Posterior cingulate gyrus (tissue), 11 donors: ENCODE data around the gene MZF1.
"Not testable (repeated sequence)": the region's sequence is repeated elsewhere in the genome, so short reads cannot be mapped to it uniquely, and the experiment has no call there.

Experiments used
- DNase-seq, 10 donors: peaks; one replicate each; pipeline versions ENCODE4 v3.0.0 to v3.0.0-alpha.2; 2020 to 2021; ENCODE audit warnings: mixed read lengths in 3 of 10
- intact Hi-C: fragments of 100-400 bp; cut with DNase I; formaldehyde crosslinking; loops from one replicate; pipeline ENCODE4 v1.15.1; 2023

Gene MZF1

GRCh38 chr19:58572818-58573657, at the start of gene MZF1:
MZF1 (minus strand) TSS chr19:58573335; CDS start chr19:58571389, 1,946 bp downstream.
- peak; percentile 96 to 100 (median 99) for DNase-seq
- intact Hi-C loops = loop anchor here (2.0 kb wide), 1 partner anchor 14 kb away; the partner anchor contains the start of gene UBE2M

- intact Hi-C loops = not testable (repeated sequence)
- DNase-seq = peak in 1 of 10 donors; percentile 73
Observed at GRCh38 chr19:58607213-58607612, 34.1 kb upstream of the MZF1 start.

- DNase-seq = peak in 1 of 10 donors; percentile 58
- intact Hi-C loops = not testable (repeated sequence)
Observed at GRCh38 chr19:58606251-58606896, 33.2 kb upstream of the MZF1 start.

- intact Hi-C loops = no loop called here
- DNase-seq = peak in 1 of 10 donors; percentile 46
Observed at GRCh38 chr19:58586133-58586765, 13.1 kb upstream of the MZF1 start.

GRCh38 chr19:58585442-58586132, 12.5 kb upstream of the MZF1 start:
- intact Hi-C loops = no loop called here
- no peak for DNase-seq

GRCh38 chr19:58584498-58585441, 11.6 kb upstream of the MZF1 start:
- intact Hi-C loops = no loop called here

GRCh38 chr19:58582985-58583384, 9.8 kb upstream of the MZF1 start:
- intact Hi-C loops = no loop called here
- peak in 1 of 10 donors; percentile 72 for DNase-seq

More at GRCh38 chr19:58584498-58585441, 11.6 kb upstream of the MZF1 start:
- DNase-seq = no peak

GRCh38 chr19:58581227-58582141, 8.3 kb upstream of the MZF1 start:
- intact Hi-C loops = no loop called here
- DNase-seq = peak; percentile 55 to 97 (median 81)

- peak in 1 of 10 donors; percentile 22 for DNase-seq
- intact Hi-C loops = no loop called here
Observed at GRCh38 chr19:58579473-58580142, 6.5 kb upstream of the MZF1 start.

GRCh38 chr19:58578012-58578925, 5.1 kb upstream of the MZF1 start:
- intact Hi-C loops = no loop called here
- peak in 1 of 10 donors; percentile 66 for DNase-seq

GRCh38 chr19:58577581-58577980, 4.4 kb upstream of the MZF1 start:
- intact Hi-C loops, DNase-seq: not testable (repeated sequence)

- intact Hi-C loops = no loop called here
- DNase-seq = peak; percentile 81 to 98 (median 90)
Observed at GRCh38 chr19:58575183-58576041, 2.3 kb upstream of the MZF1 start.

- intact Hi-C loops = loop anchor here (2.0 kb wide), 1 partner anchor 15 kb away; the partner anchor contains the start of gene UBE2M
- DNase-seq = no peak
Observed at GRCh38 chr19:58573658-58574164, 576 bp upstream of the MZF1 start.

- intact Hi-C loops = loop anchor here (2.0 kb wide), 1 partner anchor 13 kb away; the partner anchor contains the start of gene UBE2M
- no peak for DNase-seq
Observed at GRCh38 chr19:58572026-58572817, 913 bp downstream of the MZF1 start.

- intact Hi-C loops = no loop called here
- DNase-seq = peak in 1 of 10 donors; percentile 35
Observed at GRCh38 chr19:58571575-58571947, 1.6 kb downstream of the MZF1 start.
